Esophagus (tissue), 2 donors: ENCODE measurements around the gene ALG3. TPM values are rescaled to one million over a fixed set of nuclear protein-coding genes. Genes with fewer than 3 reads are reported as not detected.

Experiments
- H3K27ac ChIP-seq, 2 donors: one replicate each; pipeline ENCODE4 v1.5.1; 2013; ENCODE audit warnings: low read depth in 2 of 2, mild to moderate bottlenecking in 2 of 2, inconsistent platforms in 1 of 2, low read length in 1 of 2, moderate library complexity in 1 of 2
- H3K27me3 ChIP-seq, 2 donors: one replicate each; pipeline ENCODE4 v1.6.1; 2013; ENCODE audit warnings: low read length in 2 of 2, control low read depth in 1 of 2, mild to moderate bottlenecking in 1 of 2; ENCODE audit not compliant: insufficient read depth in 2 of 2, control insufficient read depth in 1 of 2
- H3K36me3 ChIP-seq, 2 donors: one replicate each; pipeline ENCODE4 v1.6.1; 2013; ENCODE audit warnings: low read length in 1 of 2; ENCODE audit not compliant: control insufficient read depth in 2 of 2, insufficient read depth in 2 of 2
- H3K4me1 ChIP-seq, 2 donors: one replicate each; pipeline ENCODE4 v1.6.1; 2013; ENCODE audit warnings: low read length in 1 of 2; ENCODE audit not compliant: control insufficient read depth in 2 of 2, insufficient read depth in 2 of 2
- H3K4me3 ChIP-seq, 2 donors: one replicate each; pipeline ENCODE4 v1.5.1; 2013; ENCODE audit warnings: low read length in 2 of 2, mild to moderate bottlenecking in 2 of 2, low read depth in 1 of 2, moderate library complexity in 1 of 2
- H3K9me3 ChIP-seq, 2 donors: one replicate each; pipeline ENCODE4 v1.6.1; 2013; ENCODE audit warnings: mild to moderate bottlenecking in 2 of 2, low read depth in 1 of 2, low read length in 1 of 2, moderate library complexity in 1 of 2; ENCODE audit not compliant: control insufficient read depth in 2 of 2, insufficient read depth in 1 of 2
- WGBS, 2 donors: extraction: QIAGEN DNeasy Blood & Tissue Kit; methylation state at CpG; one replicate each; pipeline ENCODE4 v1.1.7; 2013; 5-methylcytosine and 5-hydroxymethylcytosine counted together
- polyA plus RNA-seq, 2 donors: library from polyadenylated mRNA; stranded (reverse); fragments of 200-250 nt; gene quantifications; one replicate each; pipeline ENCODE4 v1.2.3, GENCODE V29; 2013
- donor health status: healthy with polysubstance abuse.
- donor health status: Bipolar disorder and iron deficiency.

The ALG3 gene
- 10 to 100 TPM; 16.4 to 31.0 TPM for polyA plus RNA-seq

GRCh38 chr3:184248454-184249411, at the start of gene ALG3:
TSS of gene ALG3 (minus strand) at chr3:184248962. CDS start at chr3:184248940, 22 bp downstream.
- H3K4me3 ChIP-seq, result peak within 1 kb of the TSS; percentile 80 to 93
- H3K36me3 ChIP-seq, result peaks cover 6 to 15% of the 10 kb centered on the region in 2 donors
- H3K9me3 ChIP-seq, result no peaks in the 10 kb centered on the region
- 0% methylated on average over 47 to 49 of the region's 49 CpGs for WGBS, 2 donors
- H3K27me3 ChIP-seq, result no peaks in the 10 kb centered on the region
- no peaks in the 10 kb centered on the region for H3K4me1 ChIP-seq
- H3K27ac ChIP-seq, result peak within 1 kb of the TSS; percentile 81 to 88

GRCh38 chr3:184296616-184297015, 47.9 kb upstream of the ALG3 start:
- Histone ChIP-seq H3K27ac (no peak overlapping the region), H3K36me3 (peaks cover under 1 to 4% of the 10 kb centered on the region in 2 donors)
- 77 to 84% methylated on average over 7 of the region's 7 CpGs for WGBS, 2 donors

GRCh38 chr3:184295771-184296170, 47.0 kb upstream of the ALG3 start:
- WGBS, 2 donors, result 58 to 71% methylated on average over 3 of the region's 3 CpGs
- Histone ChIP-seq H3K4me1 (no peaks in the 10 kb centered on the region), H3K27ac (no peak overlapping the region), H3K9me3 (no peaks in the 10 kb centered on the region), H3K36me3 (no peaks in the 10 kb centered on the region), H3K4me3 (no peak overlapping the region), H3K27me3 (no peaks in the 10 kb centered on the region)

More at GRCh38 chr3:184296616-184297015, 47.9 kb upstream of the ALG3 start:
- H3K4me3 ChIP-seq, result no peak overlapping the region
- H3K9me3 ChIP-seq, result no peaks in the 10 kb centered on the region
- H3K4me1 ChIP-seq, result no peaks in the 10 kb centered on the region
- no peaks in the 10 kb centered on the region for H3K27me3 ChIP-seq

DNA sequence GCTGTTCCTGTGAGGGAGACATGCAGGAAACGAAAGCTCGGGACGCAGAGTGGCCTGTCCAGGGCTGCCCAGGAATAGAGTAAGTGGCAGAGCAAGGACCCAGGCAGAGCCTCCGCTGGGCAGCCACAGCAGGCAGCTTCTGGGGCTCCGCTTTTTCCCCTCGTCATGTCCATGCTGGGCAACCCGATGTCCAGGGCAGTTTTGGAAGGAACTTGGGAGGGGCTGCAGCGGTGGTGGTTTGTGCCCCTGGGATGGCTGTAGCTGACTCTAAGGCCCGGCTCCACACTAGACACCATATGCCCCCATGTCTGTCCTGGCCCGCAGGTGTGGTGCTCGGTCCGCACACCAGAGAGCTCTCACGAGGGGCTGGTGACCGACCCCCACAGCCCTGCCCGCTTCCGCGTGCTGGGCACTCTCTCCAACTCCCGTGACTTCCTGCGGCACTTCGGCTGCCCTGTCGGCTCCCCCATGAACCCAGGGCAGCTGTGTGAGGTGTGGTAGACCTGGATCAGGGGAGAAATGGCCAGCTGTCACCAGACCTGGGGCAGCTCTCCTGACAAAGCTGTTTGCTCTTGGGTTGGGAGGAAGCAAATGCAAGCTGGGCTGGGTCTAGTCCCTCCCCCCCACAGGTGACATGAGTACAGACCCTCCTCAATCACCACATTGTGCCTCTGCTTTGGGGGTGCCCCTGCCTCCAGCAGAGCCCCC, 43.1 kb upstream of the ALG3 start:
- Histone ChIP-seq H3K4me3 (no peak overlapping the region), H3K27ac (no peak overlapping the region)
- WGBS, 2 donors, result 92 to 94% methylated on average over 21 of the region's 21 CpGs

GRCh38 chr3:184291044-184291737, 42.4 kb upstream of the ALG3 start:
- no peak overlapping the region for H3K4me3 ChIP-seq
- WGBS, 2 donors, result 83 to 88% methylated on average over 22 of the region's 22 CpGs

More for the DNA sequence above, 43.1 kb upstream of the ALG3 start:
- H3K9me3 ChIP-seq, result no peaks in the 10 kb centered on the region
- no peaks in the 10 kb centered on the region for H3K36me3 ChIP-seq
- no peaks in the 10 kb centered on the region for H3K4me1 ChIP-seq
- no peaks in the 10 kb centered on the region for H3K27me3 ChIP-seq

GRCh38 chr3:184290331-184290730, 41.6 kb upstream of the ALG3 start:
- no peak overlapping the region for H3K27ac ChIP-seq
- H3K4me1 ChIP-seq, result no peaks in the 10 kb centered on the region
- 85 to 86% methylated on average over 10 of the region's 10 CpGs for WGBS, 2 donors
- H3K36me3 ChIP-seq, result no peaks in the 10 kb centered on the region
- no peaks in the 10 kb centered on the region for H3K9me3 ChIP-seq
- H3K4me3 ChIP-seq, result no peak overlapping the region
- no peaks in the 10 kb centered on the region for H3K27me3 ChIP-seq

More at GRCh38 chr3:184291044-184291737, 42.4 kb upstream of the ALG3 start:
- no peak overlapping the region for H3K27ac ChIP-seq
- H3K4me1 ChIP-seq, result no peaks in the 10 kb centered on the region
- H3K9me3 ChIP-seq, result no peaks in the 10 kb centered on the region
- H3K27me3 ChIP-seq, result no peaks in the 10 kb centered on the region
- H3K36me3 ChIP-seq, result no peaks in the 10 kb centered on the region

DNA sequence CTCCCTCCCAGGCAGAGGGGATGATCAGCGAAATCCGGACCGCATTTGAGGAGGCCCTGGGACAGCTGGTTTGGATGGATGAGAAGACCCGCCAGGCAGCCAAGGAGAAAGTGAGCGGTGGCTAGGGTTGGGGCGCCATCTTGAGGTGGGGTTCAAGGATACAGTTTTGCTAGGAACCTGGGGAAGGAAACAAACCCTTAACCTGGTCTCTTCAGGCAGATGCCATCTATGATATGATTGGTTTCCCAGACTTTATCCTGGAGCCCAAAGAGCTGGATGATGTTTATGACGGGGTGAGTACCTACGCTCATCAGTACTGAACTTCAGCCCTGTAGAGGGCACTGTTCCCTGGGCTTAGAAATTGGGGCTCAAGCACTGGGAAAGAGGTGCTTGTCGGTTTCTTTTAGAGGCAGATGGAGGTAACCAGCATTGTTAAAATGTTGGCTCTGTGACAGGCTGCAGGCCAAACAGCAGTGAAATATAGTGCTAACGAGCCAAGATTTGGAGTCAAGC, 40.7 kb upstream of the ALG3 start:
- 9% methylated on average over 10 of the region's 10 CpGs for WGBS, 2 donors
- no peaks in the 10 kb centered on the region for H3K4me1 ChIP-seq

GRCh38 chr3:184284696-184285095, 35.9 kb upstream of the ALG3 start:
- Histone ChIP-seq H3K27me3 (no peaks in the 10 kb centered on the region), H3K9me3 (no peaks in the 10 kb centered on the region), H3K4me1 (no peaks in the 10 kb centered on the region), H3K36me3 (no peaks in the 10 kb centered on the region), H3K27ac (no peak overlapping the region), H3K4me3 (no peak overlapping the region)
- 26 to 27% methylated on average over 4 of the region's 4 CpGs for WGBS, 2 donors

More for the DNA sequence above, 40.7 kb upstream of the ALG3 start:
- H3K9me3 ChIP-seq, result no peaks in the 10 kb centered on the region
- no peak overlapping the region for H3K27ac ChIP-seq
- H3K36me3 ChIP-seq, result no peaks in the 10 kb centered on the region
- H3K27me3 ChIP-seq, result no peaks in the 10 kb centered on the region
- H3K4me3 ChIP-seq, result no peak overlapping the region

DNA sequence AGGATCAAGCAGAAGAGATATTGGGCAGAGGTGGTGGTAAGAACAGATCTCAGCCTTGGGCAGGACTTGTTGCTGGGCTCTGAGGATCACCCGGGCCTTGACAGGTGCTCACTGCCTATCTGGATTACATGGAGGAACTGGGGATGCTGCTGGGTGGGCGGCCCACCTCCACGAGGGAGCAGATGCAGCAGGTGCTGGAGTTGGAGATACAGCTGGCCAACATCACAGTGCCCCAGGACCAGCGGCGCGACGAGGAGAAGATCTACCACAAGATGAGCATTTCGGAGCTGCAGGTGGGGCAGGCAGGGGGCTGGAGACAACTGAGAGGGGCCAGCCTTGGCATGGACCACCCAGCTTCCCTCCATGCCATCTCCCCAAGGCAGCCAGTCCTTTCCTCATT, 34.9 kb upstream of the ALG3 start:
- H3K27ac ChIP-seq, result no peak overlapping the region
- H3K4me3 ChIP-seq, result no peak overlapping the region
- WGBS, 2 donors, result 92 to 93% methylated on average over 8 of the region's 8 CpGs
- H3K9me3 ChIP-seq, result no peaks in the 10 kb centered on the region
- H3K27me3 ChIP-seq, result no peaks in the 10 kb centered on the region
- H3K4me1 ChIP-seq, result no peaks in the 10 kb centered on the region
- H3K36me3 ChIP-seq, result no peaks in the 10 kb centered on the region
